SK-N-MC (cell line): Measurements from ENCODE around the gene ST6GALNAC6.

Experiments
- EZH2 ChIP-seq: fragments of 200-600 bp; sonication (generic); IDR thresholded peaks from one replicate; pipeline ENCODE4 v1.6.1; 2017; ENCODE audit warnings: antibody characterized with exemption
- POLR2AphosphoS5 ChIP-seq: IDR thresholded peaks from 2 replicates; pipeline ENCODE4 v1.6.1; 2012; ENCODE audit warnings: mild to moderate bottlenecking, low read depth, low read length, borderline replicate concordance

DNA sequence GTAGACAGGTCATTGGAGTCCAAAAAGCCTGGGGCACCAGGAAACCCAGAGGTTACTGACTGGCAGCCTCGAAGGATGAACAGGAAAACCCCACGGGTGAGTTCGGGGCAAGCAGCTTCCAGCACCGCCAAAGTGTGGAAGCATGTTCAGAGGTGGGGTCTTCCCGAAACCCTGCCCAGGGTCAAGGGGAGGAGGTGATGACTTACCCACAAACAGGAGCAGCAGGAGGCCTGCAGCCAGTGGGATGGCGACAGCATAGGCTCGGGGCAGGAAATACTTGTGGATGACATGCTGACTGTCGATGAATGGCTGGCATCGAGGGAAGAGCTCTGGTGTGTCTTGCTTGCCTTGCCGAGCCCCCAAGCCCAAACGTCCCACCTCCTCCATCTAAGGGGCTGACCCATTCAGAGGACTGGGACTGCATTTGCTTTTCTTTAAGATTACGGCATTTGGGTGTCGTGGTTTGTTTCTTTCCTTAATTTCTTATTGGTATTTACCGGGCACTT, 37.0 kb upstream of the ST6GALNAC6 start:
- no peak for TF ChIP-seq POLR2AphosphoS5
- no peak for TF ChIP-seq EZH2
